ENCODE results near the gene ECHDC3.

ECHDC3 gene

DNA sequence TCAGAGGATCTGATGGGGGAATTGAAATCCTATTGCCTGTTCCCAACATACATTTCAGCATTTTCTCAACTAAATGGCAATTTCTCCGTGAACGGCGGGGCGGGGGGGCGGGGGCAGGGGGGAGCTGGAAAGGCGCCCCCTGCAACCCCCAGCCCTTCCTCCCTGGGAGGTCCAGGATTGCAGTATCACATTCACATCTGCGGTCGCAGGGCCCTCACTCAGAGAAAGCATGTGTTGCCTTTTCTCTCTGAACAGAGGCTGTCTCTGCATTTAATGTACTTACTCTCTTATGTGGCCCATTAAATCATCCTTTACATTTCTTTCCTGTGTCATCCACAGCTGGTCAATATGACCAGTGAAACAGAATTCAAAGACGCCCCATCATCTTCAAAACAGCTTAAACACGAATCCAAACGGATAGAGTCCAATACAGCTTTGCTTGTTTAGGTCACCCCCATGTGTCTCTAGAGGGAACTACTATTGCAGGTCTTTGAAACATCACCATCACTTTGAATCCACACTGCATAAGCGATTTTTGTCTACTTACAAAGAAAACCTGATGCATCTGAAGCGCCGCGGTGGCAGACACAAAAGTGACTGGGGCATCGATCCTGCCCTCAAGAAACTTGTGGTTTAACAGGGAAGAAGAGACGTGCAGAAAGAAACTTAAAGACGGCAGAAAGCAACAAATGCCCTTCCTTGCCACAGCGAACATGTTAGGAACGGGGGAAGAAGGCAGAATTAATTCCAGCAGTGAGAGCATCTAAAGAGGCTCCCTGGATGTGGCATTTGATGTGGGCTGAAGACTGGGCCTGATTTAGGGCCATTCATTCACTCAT is 17.0 kb upstream of the ECHDC3 start:
- TF ChIP-seq, protein P1, sequence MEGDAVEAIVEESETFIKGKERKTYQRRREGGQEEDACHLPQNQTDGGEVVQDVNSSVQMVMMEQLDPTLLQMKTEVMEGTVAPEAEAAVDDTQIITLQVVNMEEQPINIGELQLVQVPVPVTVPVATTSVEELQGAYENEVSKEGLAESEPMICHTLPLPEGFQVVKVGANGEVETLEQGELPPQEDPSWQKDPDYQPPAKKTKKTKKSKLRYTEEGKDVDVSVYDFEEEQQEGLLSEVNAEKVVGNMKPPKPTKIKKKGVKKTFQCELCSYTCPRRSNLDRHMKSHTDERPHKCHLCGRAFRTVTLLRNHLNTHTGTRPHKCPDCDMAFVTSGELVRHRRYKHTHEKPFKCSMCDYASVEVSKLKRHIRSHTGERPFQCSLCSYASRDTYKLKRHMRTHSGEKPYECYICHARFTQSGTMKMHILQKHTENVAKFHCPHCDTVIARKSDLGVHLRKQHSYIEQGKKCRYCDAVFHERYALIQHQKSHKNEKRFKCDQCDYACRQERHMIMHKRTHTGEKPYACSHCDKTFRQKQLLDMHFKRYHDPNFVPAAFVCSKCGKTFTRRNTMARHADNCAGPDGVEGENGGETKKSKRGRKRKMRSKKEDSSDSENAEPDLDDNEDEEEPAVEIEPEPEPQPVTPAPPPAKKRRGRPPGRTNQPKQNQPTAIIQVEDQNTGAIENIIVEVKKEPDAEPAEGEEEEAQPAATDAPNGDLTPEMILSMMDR (IDR thresholded peaks at IDR 0.05; ENCODE audit: low read depth, low read length): peak; percentile 81
- no peak for TF ChIP-seq EZH2phosphoT487 (IDR thresholded peaks at IDR 0.05; ENCODE audit: low read depth)
- Histone ChIP-seq H2AFZ (ENCODE audit: low read depth, low read length) (no peak overlapping the region), H3K4me2 (ENCODE audit: low read length) (0 out of 2 replicates have a peak overlapping the region, but pooled peaks have one; percentile 34), H3K4me3 (ENCODE audit: low read length) (no peak overlapping the region), H3K9me3 (ENCODE audit: insufficient read depth, low read length) (no peaks in the 10 kb centered on the region), H3K27me3 (ENCODE audit: low read depth, low read length) (peaks cover 33% of the 10 kb centered on the region), H3K36me3 (replicated peaks; ENCODE audit: low read depth, low read length) (no peaks in the 10 kb centered on the region), H3K27ac (ENCODE audit: low read length) (no peak overlapping the region), H3K4me1 (ENCODE audit: low read length) (peaks cover 8% of the 10 kb centered on the region), H3K79me2 (ENCODE audit: low read length) (no peaks in the 10 kb centered on the region), H3K9ac (ENCODE audit: low read length) (no peak overlapping the region), H4K20me1 (ENCODE audit: insufficient read depth, low read length) (no peaks in the 10 kb centered on the region)

DNA sequence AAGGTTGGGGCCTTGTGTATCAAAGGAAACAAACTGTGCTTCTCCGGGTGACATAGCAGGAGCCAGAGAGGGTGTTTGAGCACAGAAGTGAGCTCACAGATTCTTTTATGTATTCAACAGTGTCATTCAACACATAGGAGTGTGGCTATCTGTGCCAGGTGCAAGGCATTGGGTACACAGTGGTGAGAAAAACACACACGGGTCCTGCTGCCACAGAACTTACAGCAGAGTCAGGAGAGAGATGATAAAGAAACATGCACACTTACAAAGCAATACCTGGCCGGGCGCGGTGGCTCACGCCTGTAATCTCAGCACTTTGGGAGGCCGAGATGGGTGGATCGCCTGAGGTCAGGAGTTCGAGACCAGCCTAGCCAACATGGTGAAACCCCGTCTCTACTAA is 16.3 kb upstream of the ECHDC3 start:
- TF ChIP-seq, protein P1 (IDR thresholded peaks at IDR 0.05; ENCODE audit: low read depth, low read length): no peak
- TF ChIP-seq EZH2phosphoT487 (IDR thresholded peaks at IDR 0.05; ENCODE audit: low read depth): no peak
- Histone ChIP-seq H3K27ac (ENCODE audit: low read length) (no peak overlapping the region), H4K20me1 (ENCODE audit: insufficient read depth, low read length) (no peaks in the 10 kb centered on the region), H3K27me3 (ENCODE audit: low read depth, low read length) (peaks cover 26% of the 10 kb centered on the region), H3K9ac (ENCODE audit: low read length) (no peak overlapping the region), H2AFZ (ENCODE audit: low read depth, low read length) (no peak overlapping the region), H3K36me3 (replicated peaks; ENCODE audit: low read depth, low read length) (no peaks in the 10 kb centered on the region), H3K4me3 (ENCODE audit: low read length) (no peak overlapping the region), H3K4me1 (ENCODE audit: low read length) (peaks cover 3% of the 10 kb centered on the region), H3K79me2 (ENCODE audit: low read length) (no peaks in the 10 kb centered on the region), H3K9me3 (ENCODE audit: insufficient read depth, low read length) (no peaks in the 10 kb centered on the region), H3K4me2 (ENCODE audit: low read length) (no peak overlapping the region)

DNA sequence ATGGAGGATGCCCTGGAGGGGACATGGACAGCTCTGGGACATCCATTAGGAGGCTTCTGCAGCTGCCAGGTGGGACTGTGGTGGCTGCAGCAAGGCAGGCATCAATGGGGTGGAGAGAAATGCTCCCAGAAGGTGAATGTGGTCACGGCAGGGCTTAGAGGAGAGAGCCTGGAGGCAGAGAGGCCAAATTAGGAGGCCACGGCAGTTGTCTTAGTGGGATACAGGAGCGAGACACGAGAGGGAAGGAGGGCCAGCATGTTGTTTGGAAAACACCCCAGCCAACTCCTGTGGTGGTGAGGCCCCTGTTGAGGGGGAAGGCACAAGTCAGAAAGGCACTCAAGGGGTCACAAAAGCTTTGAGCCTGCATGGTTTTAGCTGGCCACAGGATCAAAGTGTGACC is 14.6 kb upstream of the ECHDC3 start:
- H3K27me3 ChIP-seq (ENCODE audit: low read depth, low read length): peaks cover 16% of the 10 kb centered on the region
- H3K27ac ChIP-seq (ENCODE audit: low read length): no peak overlapping the region
- no peaks in the 10 kb centered on the region for H4K20me1 ChIP-seq (ENCODE audit: insufficient read depth, low read length)
- no peak overlapping the region for H3K4me2 ChIP-seq (ENCODE audit: low read length)
- H3K9ac ChIP-seq (ENCODE audit: low read length): no peak overlapping the region
- peaks cover 3% of the 10 kb centered on the region for H3K4me1 ChIP-seq (ENCODE audit: low read length)
- H3K9me3 ChIP-seq (ENCODE audit: insufficient read depth, low read length): no peaks in the 10 kb centered on the region
- no peaks in the 10 kb centered on the region for H3K79me2 ChIP-seq (ENCODE audit: low read length)
- no peak overlapping the region for H3K4me3 ChIP-seq (ENCODE audit: low read length)
- TF ChIP-seq, protein P1 (IDR thresholded peaks at IDR 0.05; ENCODE audit: low read depth, low read length): no peak
- no peak for TF ChIP-seq EZH2phosphoT487 (IDR thresholded peaks at IDR 0.05; ENCODE audit: low read depth)
- no peaks in the 10 kb centered on the region for H3K36me3 ChIP-seq (replicated peaks; ENCODE audit: low read depth, low read length)
- H2AFZ ChIP-seq (ENCODE audit: low read depth, low read length): no peak overlapping the region

DNA sequence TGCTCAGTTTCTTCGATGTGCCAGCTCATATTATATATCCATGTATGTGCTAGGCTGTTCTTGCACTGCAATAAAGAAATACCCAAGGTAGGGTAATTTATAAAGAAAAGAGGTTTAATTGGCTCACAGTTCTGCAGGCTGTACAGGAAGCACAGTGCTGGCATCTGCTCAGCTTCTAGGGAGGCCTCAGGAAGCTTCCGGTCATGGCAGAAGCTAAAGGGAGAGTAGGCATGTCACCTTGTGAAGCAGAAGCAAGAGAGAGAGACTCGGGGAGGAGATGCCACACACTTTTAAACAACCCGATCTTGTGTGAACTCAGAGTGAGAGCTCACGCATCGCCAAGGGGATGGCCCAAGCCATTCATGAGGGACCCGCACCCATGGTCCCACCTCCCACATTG is 13.8 kb upstream of the ECHDC3 start:
- Histone ChIP-seq H3K4me3 (ENCODE audit: low read length) (no peak overlapping the region), H3K36me3 (replicated peaks; ENCODE audit: low read depth, low read length) (no peaks in the 10 kb centered on the region), H2AFZ (ENCODE audit: low read depth, low read length) (no peak overlapping the region), H3K4me2 (ENCODE audit: low read length) (no peak overlapping the region), H3K27ac (ENCODE audit: low read length) (no peak overlapping the region), H3K9me3 (ENCODE audit: insufficient read depth, low read length) (no peaks in the 10 kb centered on the region), H3K27me3 (ENCODE audit: low read depth, low read length) (peaks cover 16% of the 10 kb centered on the region), H3K79me2 (ENCODE audit: low read length) (no peaks in the 10 kb centered on the region), H3K4me1 (ENCODE audit: low read length) (peaks cover 3% of the 10 kb centered on the region), H4K20me1 (ENCODE audit: insufficient read depth, low read length) (no peaks in the 10 kb centered on the region), H3K9ac (ENCODE audit: low read length) (no peak overlapping the region)
- TF ChIP-seq, protein P1 (IDR thresholded peaks at IDR 0.05; ENCODE audit: low read depth, low read length): no peak
- no peak for TF ChIP-seq EZH2phosphoT487 (IDR thresholded peaks at IDR 0.05; ENCODE audit: low read depth)

All from OCI-LY3 (cell line).